Mammary epithelial cell (primary cell): Measurements from ENCODE around the gene MOG.

Experiments
- CTCF ChIP-seq, 2 donors: IDR thresholded peaks in 1 of 2; conservative IDR thresholded peaks in 1 of 2; 2 replicates each; pipeline ENCODE4 v1.5.1; 2011 to 2012; ENCODE audit warnings: inconsistent platforms in 2 of 2, low read length in 2 of 2, mild to moderate bottlenecking in 2 of 2, control low read depth in 1 of 2, low read depth in 1 of 2; ENCODE audit not compliant: insufficient read depth in 1 of 2; ENCODE audit errors: extremely low read depth in 1 of 2
- EZH2 ChIP-seq: IDR thresholded peaks from 2 replicates; pipeline ENCODE4 v1.6.1; 2012; ENCODE audit warnings: low read length, inconsistent platforms, borderline replicate concordance

DNA sequence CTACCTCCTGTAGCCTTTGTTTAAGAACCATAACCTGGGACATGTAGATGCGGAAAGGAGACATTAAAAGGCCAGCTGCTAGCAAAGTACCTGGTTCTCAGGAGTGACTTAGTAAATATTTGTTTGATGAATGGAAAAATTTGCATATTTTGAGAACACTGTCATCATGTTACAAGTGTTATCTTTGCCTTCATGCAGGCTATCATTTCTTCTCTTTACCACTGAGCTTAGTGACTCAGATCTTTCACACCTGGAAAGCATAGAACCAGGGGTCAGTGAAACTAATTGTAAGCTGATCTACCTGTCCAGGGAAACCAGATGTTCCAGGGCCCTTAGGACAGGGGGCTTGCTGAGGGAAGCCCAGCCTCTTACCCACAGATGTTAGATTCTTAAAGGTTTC lies 18.7 kb downstream of the MOG start:
- TF ChIP-seq CTCF (conservative IDR thresholded peaks at IDR 0.05 in 1 of 2, IDR thresholded peaks at IDR 0.05 in 1 of 2; ENCODE audit: extremely low read depth in 1 of 2, insufficient read depth in 1 of 2, low read depth in 1 of 2, low read length in 2 of 2) (no peak), EZH2 (no peak)
